CD14-positive monocyte (primary cell): ENCODE data around the gene ASH1L. TPM values are rescaled to one million over a fixed set of nuclear protein-coding genes. Genes with fewer than 3 reads are reported as not detected.
"Not testable (repeated sequence)": the region's sequence is repeated elsewhere in the genome, so short reads cannot be mapped to it uniquely, and the experiment has no call there.

Experiments
- DNase-seq, 3 donors: peaks; one replicate each; pipeline ENCODE4 v3.0.0-alpha.2; 2011 to 2022
- H2AFZ ChIP-seq: 2 replicates; pipeline ENCODE4 v1.6.0; 2012; ENCODE audit warnings: mild to moderate bottlenecking, low read depth, low read length, inconsistent platforms; ENCODE audit not compliant: insufficient read depth, poor library complexity, severe bottlenecking
- H3K27ac ChIP-seq, 2 donors: 1 replicate in 1 of 2; 2 replicates in 1 of 2; pipeline ENCODE4 v1.5.1; 2012 to 2013; ENCODE audit warnings: low read length in 2 of 2, control low read depth in 1 of 2, inconsistent platforms in 1 of 2, low read depth in 1 of 2, mild to moderate bottlenecking in 1 of 2
- H3K27me3 ChIP-seq, 2 donors: one replicate each; pipeline versions ENCODE4 v1.6.0 to v1.6.1; 2011 to 2013; ENCODE audit warnings: low read length in 2 of 2; ENCODE audit not compliant: control insufficient read depth in 2 of 2, insufficient read depth in 2 of 2
- H3K36me3 ChIP-seq, 2 donors: replicated peaks in 1 of 2; 1 replicate in 1 of 2; 2 replicates in 1 of 2; pipeline versions ENCODE4 v1.5.1 to v1.6.1; 2012 to 2013; ENCODE audit warnings: low read length in 2 of 2, control low read depth in 1 of 2, inconsistent platforms in 1 of 2, mild to moderate bottlenecking in 1 of 2; ENCODE audit not compliant: insufficient read depth in 2 of 2, control insufficient read depth in 1 of 2
- H3K4me1 ChIP-seq, 2 donors: 1 replicate in 1 of 2; 2 replicates in 1 of 2; pipeline versions ENCODE4 v1.5.1 to v1.6.1; 2012 to 2013; ENCODE audit warnings: low read length in 2 of 2, control low read depth in 1 of 2, inconsistent platforms in 1 of 2, mild to moderate bottlenecking in 1 of 2, moderate library complexity in 1 of 2; ENCODE audit not compliant: insufficient read depth in 2 of 2, control insufficient read depth in 1 of 2
- H3K4me2 ChIP-seq: replicated peaks from 2 replicates; pipeline ENCODE3; 2012; ENCODE audit warnings: low read length, moderate library complexity, mild to moderate bottlenecking; ENCODE audit not compliant: poor library complexity, severe bottlenecking; ENCODE audit errors: extremely low read depth
- H3K4me3 ChIP-seq, 3 experiments: fragments of 200-600 bp in 1 of 3; sonication (generic) in 1 of 3; replicated peaks in 1 of 3; 1 replicate in 2 of 3; 2 replicates in 1 of 3; pipeline ENCODE4 v1.5.1; 2011 to 2013; ENCODE audit warnings: low read length in 3 of 3, mild to moderate bottlenecking in 3 of 3, control low read depth in 2 of 3, low read depth in 2 of 3, inconsistent platforms in 1 of 3, moderate library complexity in 1 of 3
- H3K79me2 ChIP-seq: 2 replicates; pipeline ENCODE4 v1.6.0; 2012; ENCODE audit warnings: mild to moderate bottlenecking, control low read depth, inconsistent platforms, low read length, moderate library complexity; ENCODE audit not compliant: insufficient read depth
- H3K9ac ChIP-seq: 2 replicates; pipeline ENCODE4 v1.6.0; 2017; ENCODE audit warnings: low read length, mild to moderate bottlenecking; ENCODE audit not compliant: insufficient read depth, poor library complexity, severe bottlenecking
- H3K9me3 ChIP-seq, 2 donors: replicated peaks in 1 of 2; 1 replicate in 1 of 2; 2 replicates in 1 of 2; pipeline versions ENCODE4 v1.5.1 to v1.6.1; 2012 to 2013; ENCODE audit warnings: low read length in 2 of 2, control low read depth in 1 of 2; ENCODE audit not compliant: control insufficient read depth in 1 of 2, insufficient read depth in 1 of 2
- H4K20me1 ChIP-seq: 2 replicates; pipeline ENCODE4 v1.6.0; 2012; ENCODE audit warnings: mild to moderate bottlenecking, low read length, control low read depth, moderate library complexity; ENCODE audit not compliant: insufficient read depth
- H3K27ac Mint-ChIP-seq, 7 donors: one replicate each; pipeline ENCODE4 v1.8.0; 2020; ENCODE audit warnings: mild to moderate bottlenecking in 7 of 7, mixed read lengths in 7 of 7, moderate library complexity in 6 of 7, inconsistent platforms in 2 of 7
- H3K27me3 Mint-ChIP-seq, 3 donors: one replicate each; pipeline ENCODE4 v1.8.0; 2021 to 2022; ENCODE audit warnings: low read depth in 3 of 3, mild to moderate bottlenecking in 3 of 3, mixed read lengths in 3 of 3, moderate library complexity in 3 of 3, inconsistent platforms in 1 of 3
- H3K36me3 Mint-ChIP-seq, 2 donors: one replicate each; pipeline ENCODE4 v1.8.0; 2020; ENCODE audit warnings: mixed read lengths in 2 of 2, inconsistent platforms in 1 of 2, mild to moderate bottlenecking in 1 of 2
- H3K4me1 Mint-ChIP-seq: one replicate; pipeline ENCODE4 v1.8.0; 2020; ENCODE audit warnings: mild to moderate bottlenecking, mixed read lengths
- H3K4me3 Mint-ChIP-seq, 2 donors: one replicate each; pipeline ENCODE4 v1.8.0; 2020; ENCODE audit warnings: mild to moderate bottlenecking in 2 of 2, mixed read lengths in 2 of 2, moderate library complexity in 1 of 2
- H3K9me3 Mint-ChIP-seq, 7 donors: one replicate each; pipeline ENCODE4 v1.8.0; 2020 to 2022; ENCODE audit warnings: mixed read lengths in 7 of 7, mild to moderate bottlenecking in 6 of 7, moderate library complexity in 6 of 7, inconsistent platforms in 2 of 7
- WGBS: methylation state at CpG from one replicate; pipeline ENCODE4 v1.1.5; 2013; ENCODE audit warnings: missing lambda C conversion rate; ENCODE audit not compliant: insufficient coverage; 5-methylcytosine and 5-hydroxymethylcytosine counted together
- intact Hi-C, 2 donors: fragments of 100-400 bp; cut with micrococcal nuclease; formaldehyde crosslinking; loops; one replicate each; pipeline versions ENCODE4 v1.15.0 to v1.15.1; 2023
- polyA plus RNA-seq, 3 donors: library from polyadenylated mRNA; depleted of rRNA in 1 of 3; unstranded in 2 of 3; stranded (reverse) in 1 of 3; fragments of 300-500 nt in 2 of 3; fragments of >200 nt in 1 of 3; fragmentation: Illumina TruSeq in 2 of 3; gene quantifications; 1 replicate in 2 of 3; 2 replicates in 1 of 3; pipeline ENCODE4 v1.2.3, GENCODE V29; 2012 to 2021
- TF ChIP-seq, protein P1 (sequence below): fragments of 200-600 bp; IDR thresholded peaks from one replicate; pipeline ENCODE4 v1.8.0; 2022; ENCODE audit warnings: antibody characterized with exemption, mild to moderate bottlenecking

The ASH1L gene
- polyA plus RNA-seq, 3 donors, result 2.7 to 21.5 (median 5.6) TPM

DNA sequence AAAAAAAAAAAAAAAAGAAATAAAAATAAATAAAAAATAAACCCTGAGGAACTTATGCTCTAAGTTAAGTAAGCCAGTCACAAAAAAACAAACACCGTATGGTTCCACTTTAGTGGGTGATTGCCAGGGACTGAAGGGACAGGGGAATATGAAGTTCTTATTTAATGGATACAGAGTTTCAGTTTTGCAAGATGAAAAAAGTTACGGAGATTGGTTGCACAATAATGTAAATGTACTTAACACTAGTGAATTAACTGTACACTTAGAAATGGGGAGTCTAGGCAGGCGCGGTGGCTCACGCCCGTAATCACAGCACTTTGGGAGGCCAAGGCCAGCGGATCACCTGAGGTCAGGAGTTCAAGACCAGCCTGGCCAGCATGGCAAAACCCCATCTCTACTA, 111.4 kb downstream of the ASH1L start:
- no peak overlapping the region for H3K27ac Mint-ChIP-seq
- no peaks in the 10 kb centered on the region for H3K79me2 ChIP-seq
- H3K9me3 ChIP-seq, result no peaks in the 10 kb centered on the region
- H3K27me3 ChIP-seq, result no peaks in the 10 kb centered on the region
- H3K4me3 ChIP-seq, result no peak overlapping the region
- no peak for DNase-seq
- H3K4me1 ChIP-seq, result no peaks in the 10 kb centered on the region
- H3K4me2 ChIP-seq, result no peak overlapping the region
- TF ChIP-seq, protein P1, sequence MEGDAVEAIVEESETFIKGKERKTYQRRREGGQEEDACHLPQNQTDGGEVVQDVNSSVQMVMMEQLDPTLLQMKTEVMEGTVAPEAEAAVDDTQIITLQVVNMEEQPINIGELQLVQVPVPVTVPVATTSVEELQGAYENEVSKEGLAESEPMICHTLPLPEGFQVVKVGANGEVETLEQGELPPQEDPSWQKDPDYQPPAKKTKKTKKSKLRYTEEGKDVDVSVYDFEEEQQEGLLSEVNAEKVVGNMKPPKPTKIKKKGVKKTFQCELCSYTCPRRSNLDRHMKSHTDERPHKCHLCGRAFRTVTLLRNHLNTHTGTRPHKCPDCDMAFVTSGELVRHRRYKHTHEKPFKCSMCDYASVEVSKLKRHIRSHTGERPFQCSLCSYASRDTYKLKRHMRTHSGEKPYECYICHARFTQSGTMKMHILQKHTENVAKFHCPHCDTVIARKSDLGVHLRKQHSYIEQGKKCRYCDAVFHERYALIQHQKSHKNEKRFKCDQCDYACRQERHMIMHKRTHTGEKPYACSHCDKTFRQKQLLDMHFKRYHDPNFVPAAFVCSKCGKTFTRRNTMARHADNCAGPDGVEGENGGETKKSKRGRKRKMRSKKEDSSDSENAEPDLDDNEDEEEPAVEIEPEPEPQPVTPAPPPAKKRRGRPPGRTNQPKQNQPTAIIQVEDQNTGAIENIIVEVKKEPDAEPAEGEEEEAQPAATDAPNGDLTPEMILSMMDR, result no peak
- H3K9ac ChIP-seq, result no peak overlapping the region
- H2AFZ ChIP-seq, result no peak overlapping the region
- intact Hi-C loops, result no loop called here
- no peaks in the 10 kb centered on the region for H3K9me3 Mint-ChIP-seq
- peaks cover 44 to 84% of the 10 kb centered on the region in 2 donors for H3K36me3 ChIP-seq
- WGBS, result no CpG with 5 or more reads among the region's 7 CpGs
- H3K27me3 Mint-ChIP-seq, result no peaks in the 10 kb centered on the region
- H3K4me1 Mint-ChIP-seq, result no peaks in the 10 kb centered on the region
- peaks cover 8% of the 10 kb centered on the region for H4K20me1 ChIP-seq
- peaks cover 55 to 76% of the 10 kb centered on the region in 2 donors for H3K36me3 Mint-ChIP-seq
- no peak overlapping the region for H3K27ac ChIP-seq
- H3K4me3 Mint-ChIP-seq, result no peak overlapping the region

GRCh38 chr1:155442431-155442830, 120.2 kb downstream of the ASH1L start:
- H3K27ac ChIP-seq, DNase-seq, H3K9ac ChIP-seq, H3K79me2 ChIP-seq, H3K27ac Mint-ChIP-seq, H3K4me2 ChIP-seq, H3K4me1 Mint-ChIP-seq, intact Hi-C loops, H3K27me3 Mint-ChIP-seq, H3K9me3 ChIP-seq, H2AFZ ChIP-seq, H3K27me3 ChIP-seq, H3K9me3 Mint-ChIP-seq, H3K4me3 Mint-ChIP-seq, H3K4me1 ChIP-seq, H3K4me3 ChIP-seq: not testable (repeated sequence)
- Histone ChIP-seq H3K36me3 (peaks cover 22 to 39% of the 10 kb centered on the region in 2 donors), H4K20me1 (peaks cover 22% of the 10 kb centered on the region)
- WGBS, result 100% methylated on average over 3 of the region's 6 CpGs
- H3K36me3 Mint-ChIP-seq, result peaks cover 33 to 52% of the 10 kb centered on the region in 2 donors
